ENCODE data around the gene ACSS2. TPM values are rescaled to one million over a fixed set of nuclear protein-coding genes. Genes with fewer than 3 reads are reported as not detected.

The ACSS2 gene
- total RNA-seq, 1 donor from 2014 or later, result 53.2 TPM

GRCh38 chr20:34916774-34917354 is 40.5 kb downstream of the ACSS2 start:
- DNase-seq (ENCODE audit: low spot score), result no peak
- no peak overlapping the region for H3K4me3 Mint-ChIP-seq (ENCODE audit: unreplicated experiment)
- peaks cover 6% of the 10 kb centered on the region for H3K27me3 Mint-ChIP-seq (ENCODE audit: unreplicated experiment)
- no peak overlapping the region for H3K27ac Mint-ChIP-seq (ENCODE audit: unreplicated experiment)
- TF ChIP-seq CTCF (IDR thresholded peaks at IDR 0.05; ENCODE audit: unreplicated experiment), result no peak
- no peaks in the 10 kb centered on the region for H3K4me1 Mint-ChIP-seq (ENCODE audit: unreplicated experiment)
- H3K36me3 Mint-ChIP-seq (ENCODE audit: low read depth, unreplicated experiment), result peaks cover 20% of the 10 kb centered on the region
- no peaks in the 10 kb centered on the region for H3K9me3 Mint-ChIP-seq (ENCODE audit: unreplicated experiment)

DNA sequence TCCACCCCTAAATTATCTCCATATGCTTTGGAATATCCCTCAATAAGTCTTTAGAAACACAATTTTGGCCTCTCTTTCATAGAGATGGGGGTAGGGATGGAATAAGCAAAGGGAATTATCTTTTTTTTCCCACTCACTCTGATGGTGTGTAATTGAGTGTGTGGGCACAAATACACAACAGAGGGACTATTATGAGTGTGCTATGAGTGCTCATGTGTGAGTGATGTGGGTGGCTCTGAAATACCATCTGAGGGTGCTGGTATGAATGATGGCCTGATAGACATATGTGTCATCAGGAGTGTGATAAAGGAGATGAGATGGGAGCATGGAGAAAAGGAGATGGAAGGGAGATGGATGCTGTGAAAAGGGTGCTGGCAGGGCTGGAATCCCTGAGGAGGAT is 43.6 kb downstream of the ACSS2 start:
- Mint-ChIP-seq H3K9me3 (ENCODE audit: unreplicated experiment) (no peaks in the 10 kb centered on the region), H3K4me3 (ENCODE audit: unreplicated experiment) (peak overlapping the region; percentile 32), H3K27ac (ENCODE audit: unreplicated experiment) (no peak overlapping the region), H3K36me3 (ENCODE audit: low read depth, unreplicated experiment) (peaks cover 22% of the 10 kb centered on the region), H3K4me1 (ENCODE audit: unreplicated experiment) (no peaks in the 10 kb centered on the region), H3K27me3 (ENCODE audit: unreplicated experiment) (peaks cover 5% of the 10 kb centered on the region)
- no peak for DNase-seq (ENCODE audit: low spot score)
- no peak for TF ChIP-seq CTCF (IDR thresholded peaks at IDR 0.05; ENCODE audit: unreplicated experiment)

DNA sequence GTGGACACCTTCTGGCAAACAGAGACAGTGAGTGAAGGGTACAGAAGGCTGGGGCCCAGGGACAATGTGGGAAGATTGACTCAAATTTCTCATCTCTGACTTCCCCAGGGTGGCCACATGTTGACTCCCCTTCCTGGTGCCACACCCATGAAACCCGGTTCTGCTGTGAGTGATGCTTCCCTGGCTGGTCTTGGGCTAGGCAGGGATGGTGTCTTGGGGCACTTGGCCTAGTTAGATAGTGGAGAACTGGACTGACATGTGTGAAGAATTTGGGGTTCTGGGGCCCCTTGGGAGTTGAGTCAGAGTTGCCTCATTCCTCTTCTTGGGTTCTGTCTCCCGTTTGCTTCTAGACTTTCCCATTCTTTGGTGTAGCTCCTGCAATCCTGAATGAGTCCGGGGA is 45.0 kb downstream of the ACSS2 start:
- H3K36me3 Mint-ChIP-seq (ENCODE audit: low read depth, unreplicated experiment), result peaks cover 35% of the 10 kb centered on the region
- H3K9me3 Mint-ChIP-seq (ENCODE audit: unreplicated experiment), result no peaks in the 10 kb centered on the region
- H3K4me1 Mint-ChIP-seq (ENCODE audit: unreplicated experiment), result no peaks in the 10 kb centered on the region
- DNase-seq (ENCODE audit: low spot score), result no peak
- TF ChIP-seq CTCF (IDR thresholded peaks at IDR 0.05; ENCODE audit: unreplicated experiment), result no peak
- no peak overlapping the region for H3K27ac Mint-ChIP-seq (ENCODE audit: unreplicated experiment)
- H3K27me3 Mint-ChIP-seq (ENCODE audit: unreplicated experiment), result peaks cover 5% of the 10 kb centered on the region
- no peak overlapping the region for H3K4me3 Mint-ChIP-seq (ENCODE audit: unreplicated experiment)

GRCh38 chr20:34922654-34923381 is 46.4 kb downstream of the ACSS2 start:
- Mint-ChIP-seq H3K4me1 (ENCODE audit: unreplicated experiment) (no peaks in the 10 kb centered on the region), H3K27me3 (ENCODE audit: unreplicated experiment) (peaks cover 5% of the 10 kb centered on the region)
- DNase-seq (ENCODE audit: low spot score), result no peak

More at GRCh38 chr20:34922654-34923381, 46.4 kb downstream of the ACSS2 start:
- Mint-ChIP-seq H3K36me3 (ENCODE audit: low read depth, unreplicated experiment) (peaks cover 37% of the 10 kb centered on the region), H3K9me3 (ENCODE audit: unreplicated experiment) (no peaks in the 10 kb centered on the region), H3K27ac (ENCODE audit: unreplicated experiment) (no peak overlapping the region), H3K4me3 (ENCODE audit: unreplicated experiment) (no peak overlapping the region)
- TF ChIP-seq CTCF (IDR thresholded peaks at IDR 0.05; ENCODE audit: unreplicated experiment), result no peak
